MCF 10A (cell line): ENCODE results near the gene MORN5. TPM values are rescaled to one million over a fixed set of nuclear protein-coding genes. Genes with fewer than 3 reads are reported as not detected.

Experiments used
- BruUV-seq: library from RNA; stranded (reverse); fragments of 400-500 nt; replicated peaks from 2 replicates; lab custom pipeline; 2021; lab: Mats Ljungman, UMichigan
- CTCF ChIA-PET: fragments of 300-600 bp; sonication (Branson Sonifier 250); formaldehyde crosslinking; extraction: SDS; loops from one replicate; lab custom pipeline; 2021; ENCODE audit warnings: antibody characterized with exemption, inconsistent platforms; lab: Yijun Ruan, JAX
- POLR2A ChIA-PET: fragments of 300-600, 350-650 bp; sonication (Branson Sonifier 250); formaldehyde crosslinking; extraction: SDS; loops from one replicate; lab custom pipeline; 2020; ENCODE audit warnings: antibody characterized with exemption, inconsistent platforms; lab: Yijun Ruan, JAX
- DNase-seq: peaks from one replicate; pipeline ENCODE4 v3.0.0-alpha.2; 2018; ENCODE audit not compliant: unreplicated experiment
- H3K27ac Mint-ChIP-seq: one replicate; pipeline ENCODE4 v1.8.0; 2022; ENCODE audit warnings: mild to moderate bottlenecking, low read depth, mixed read lengths; ENCODE audit not compliant: unreplicated experiment
- H3K27me3 Mint-ChIP-seq: one replicate; pipeline ENCODE4 v1.8.0; 2022; ENCODE audit warnings: mixed read lengths; ENCODE audit not compliant: insufficient read depth, unreplicated experiment
- H3K36me3 Mint-ChIP-seq: one replicate; pipeline ENCODE4 v1.8.0; 2022; ENCODE audit warnings: mild to moderate bottlenecking, moderate library complexity, mixed read lengths; ENCODE audit not compliant: insufficient read depth, unreplicated experiment
- H3K4me1 Mint-ChIP-seq: one replicate; pipeline ENCODE4 v1.8.0; 2022; ENCODE audit warnings: mixed read lengths; ENCODE audit not compliant: insufficient read depth, unreplicated experiment
- H3K4me3 Mint-ChIP-seq: one replicate; pipeline ENCODE4 v1.8.0; 2022; ENCODE audit warnings: mild to moderate bottlenecking, moderate library complexity, mixed read lengths; ENCODE audit not compliant: unreplicated experiment
- H3K9me3 Mint-ChIP-seq: one replicate; pipeline ENCODE4 v1.8.0; 2022; ENCODE audit warnings: mixed read lengths; ENCODE audit not compliant: unreplicated experiment
- intact Hi-C: fragments of 100-400 bp; cut with micrococcal nuclease; formaldehyde crosslinking; loops from 2 replicates; pipeline ENCODE4 v1.14.1; 2022
- total RNA-seq: library from RNA; stranded (reverse); gene quantifications from 2 replicates; pipeline ENCODE4 v1.2.3, GENCODE V29; 2022
- TF ChIP-seq, protein P1 (sequence below): fragments of 200-600 bp; IDR thresholded peaks from one replicate; pipeline ENCODE4 v1.8.0; 2022; ENCODE audit warnings: antibody characterized with exemption, mild to moderate bottlenecking; ENCODE audit not compliant: unreplicated experiment

The MORN5 gene
- total RNA-seq, 1 experiment from 2014 or later = not detected

DNA sequence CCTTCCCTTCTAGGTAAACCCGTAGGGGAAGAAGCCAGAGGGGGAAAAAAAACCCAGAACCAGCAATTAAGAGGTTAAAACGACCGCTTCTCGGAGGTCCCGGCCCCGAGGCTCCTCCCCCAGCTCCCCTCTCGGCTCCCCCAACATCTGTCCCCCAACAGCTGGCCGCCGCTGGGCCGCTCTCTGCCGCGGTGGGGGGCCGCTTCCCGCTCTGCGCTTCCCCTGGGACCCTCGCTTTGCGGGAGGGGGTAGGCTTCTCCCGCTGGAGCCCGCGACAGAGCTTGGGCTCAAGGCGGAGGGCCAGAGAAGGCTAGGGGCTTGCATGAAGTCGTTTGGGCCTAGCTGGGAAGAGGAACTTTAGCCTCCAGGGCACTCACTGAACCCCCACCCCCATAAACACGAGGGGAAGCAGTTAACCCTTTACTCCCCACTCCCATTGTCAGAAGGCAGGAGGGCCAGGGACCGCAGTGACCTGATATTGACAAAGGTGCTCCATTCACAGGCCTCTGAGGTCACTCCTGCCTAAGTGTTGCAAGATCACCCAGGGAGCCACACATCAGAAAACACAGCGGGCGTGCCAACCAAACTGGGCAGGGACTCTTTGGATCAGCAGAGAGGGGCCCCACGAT is 61.6 kb downstream of the MORN5 start:
- intact Hi-C loops = no loop called here
- ChIA-PET CTCF (interaction anchor here (0.8 kb wide), 1 partner anchor 123 kb away, joined by 4 read pairs; no protein-coding TSS in a partner anchor), POLR2A (no interaction called here)
- TF ChIP-seq, protein P1, sequence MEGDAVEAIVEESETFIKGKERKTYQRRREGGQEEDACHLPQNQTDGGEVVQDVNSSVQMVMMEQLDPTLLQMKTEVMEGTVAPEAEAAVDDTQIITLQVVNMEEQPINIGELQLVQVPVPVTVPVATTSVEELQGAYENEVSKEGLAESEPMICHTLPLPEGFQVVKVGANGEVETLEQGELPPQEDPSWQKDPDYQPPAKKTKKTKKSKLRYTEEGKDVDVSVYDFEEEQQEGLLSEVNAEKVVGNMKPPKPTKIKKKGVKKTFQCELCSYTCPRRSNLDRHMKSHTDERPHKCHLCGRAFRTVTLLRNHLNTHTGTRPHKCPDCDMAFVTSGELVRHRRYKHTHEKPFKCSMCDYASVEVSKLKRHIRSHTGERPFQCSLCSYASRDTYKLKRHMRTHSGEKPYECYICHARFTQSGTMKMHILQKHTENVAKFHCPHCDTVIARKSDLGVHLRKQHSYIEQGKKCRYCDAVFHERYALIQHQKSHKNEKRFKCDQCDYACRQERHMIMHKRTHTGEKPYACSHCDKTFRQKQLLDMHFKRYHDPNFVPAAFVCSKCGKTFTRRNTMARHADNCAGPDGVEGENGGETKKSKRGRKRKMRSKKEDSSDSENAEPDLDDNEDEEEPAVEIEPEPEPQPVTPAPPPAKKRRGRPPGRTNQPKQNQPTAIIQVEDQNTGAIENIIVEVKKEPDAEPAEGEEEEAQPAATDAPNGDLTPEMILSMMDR = no peak
- DNase-seq = no peak
- Mint-ChIP-seq H3K36me3 (no peaks in the 10 kb centered on the region), H3K4me3 (no peak overlapping the region), H3K27me3 (no peaks in the 10 kb centered on the region), H3K27ac (no peak overlapping the region), H3K4me1 (peaks cover 8% of the 10 kb centered on the region), H3K9me3 (no peaks in the 10 kb centered on the region)
- no TSS peak for BruUV-seq

DNA sequence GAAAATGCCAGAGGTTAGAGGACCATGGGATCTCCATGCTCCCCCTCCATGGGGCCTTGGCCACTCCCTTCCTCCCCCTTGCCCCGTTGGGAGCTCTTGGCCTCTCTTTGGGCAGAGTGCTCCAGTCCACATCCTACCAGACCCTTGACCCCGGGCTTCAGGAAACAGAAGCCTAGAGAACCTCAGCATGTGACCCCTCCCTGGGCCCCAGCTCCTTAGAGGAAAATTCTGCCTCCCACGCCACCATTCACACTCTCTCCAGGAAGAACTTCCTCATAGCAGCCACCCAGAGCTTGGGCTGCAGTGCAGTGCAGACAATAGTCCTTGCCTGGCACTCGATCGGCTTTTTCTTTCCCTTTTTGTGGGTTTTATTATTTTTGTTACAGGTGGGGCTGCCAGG is 63.1 kb downstream of the MORN5 start:
- TF ChIP-seq, protein P1 = no peak
- Mint-ChIP-seq H3K9me3 (no peaks in the 10 kb centered on the region), H3K4me3 (no peak overlapping the region), H3K27me3 (no peaks in the 10 kb centered on the region), H3K27ac (no peak overlapping the region), H3K4me1 (peaks cover 7% of the 10 kb centered on the region), H3K36me3 (no peaks in the 10 kb centered on the region)
- POLR2A ChIA-PET = interaction anchor here (0.6 kb wide), 1 partner anchor 26 kb away, joined by 3 read pairs; no protein-coding TSS in a partner anchor
- DNase-seq = no peak
- intact Hi-C loops = no loop called here
- no TSS peak for BruUV-seq
- CTCF ChIA-PET = no interaction called here

DNA sequence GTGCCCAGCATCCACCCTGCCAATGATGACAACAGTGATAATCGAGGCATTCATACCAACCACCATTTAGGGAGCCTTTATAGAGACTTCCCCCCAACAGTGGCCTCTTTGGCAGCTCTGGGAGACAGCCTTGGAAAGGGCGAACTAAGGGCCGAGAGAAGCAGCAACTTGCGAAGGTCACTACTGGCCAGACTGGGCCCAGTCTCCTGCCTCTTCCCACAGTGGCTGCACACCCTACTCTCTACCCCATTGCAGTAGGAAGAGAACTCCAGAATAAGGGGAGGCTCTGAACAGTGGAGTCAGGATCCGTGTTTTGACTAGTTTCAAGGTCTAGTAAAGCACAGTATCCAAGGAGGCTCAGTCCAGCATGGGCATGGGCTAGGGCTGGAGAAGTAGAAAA is 63.7 kb downstream of the MORN5 start:
- DNase-seq = no peak
- Mint-ChIP-seq H3K27ac (no peak overlapping the region), H3K27me3 (no peaks in the 10 kb centered on the region), H3K9me3 (no peaks in the 10 kb centered on the region), H3K36me3 (no peaks in the 10 kb centered on the region), H3K4me1 (peaks cover 1% of the 10 kb centered on the region), H3K4me3 (no peak overlapping the region)
- ChIA-PET CTCF (no interaction called here), POLR2A (interaction anchor here (0.6 kb wide), 1 partner anchor 27 kb away, joined by 3 read pairs; no protein-coding TSS in a partner anchor)
- intact Hi-C loops = no loop called here
- TF ChIP-seq, protein P1 = no peak
- BruUV-seq = no TSS peak

DNA sequence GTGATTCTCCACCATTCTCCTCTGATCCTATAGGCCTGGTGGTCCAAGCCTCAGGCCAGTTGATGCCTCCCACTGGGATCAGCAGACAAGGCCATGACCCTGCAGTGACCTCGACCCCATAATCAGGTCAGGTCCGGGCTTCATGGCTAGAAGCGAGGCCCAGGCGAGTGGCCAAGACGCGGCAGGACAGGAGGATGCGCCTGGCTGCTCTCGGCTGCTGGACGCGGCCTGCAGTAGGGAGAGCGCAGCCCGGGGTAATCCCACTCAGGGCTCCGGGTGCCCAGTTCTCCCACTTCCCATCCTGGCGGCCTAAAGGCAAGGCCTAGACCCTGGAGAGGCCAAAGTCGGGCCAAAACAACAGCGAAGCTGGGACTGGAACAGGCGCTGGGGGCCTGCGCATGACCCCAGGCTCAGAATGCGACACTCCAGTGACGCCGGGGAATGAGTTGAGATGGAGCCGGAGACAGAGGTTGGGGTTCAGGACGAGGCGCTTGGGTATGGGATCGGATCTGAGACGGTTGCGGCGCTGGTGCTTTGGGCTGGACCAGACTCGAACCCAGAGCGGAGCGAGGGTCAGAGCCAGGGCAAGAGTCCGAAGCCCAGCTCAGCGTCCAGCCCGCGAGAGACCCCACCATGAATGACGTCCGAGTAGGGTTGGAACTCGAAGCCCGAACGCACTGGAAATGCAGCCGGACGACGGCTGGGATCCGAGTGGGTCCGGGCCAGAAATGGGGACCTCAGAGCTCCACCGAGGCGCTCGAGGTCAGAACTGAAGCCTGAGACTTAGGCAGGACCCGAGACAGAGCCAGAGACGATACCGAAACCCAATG is 65.8 kb downstream of the MORN5 start:
- Mint-ChIP-seq H3K36me3 (no peaks in the 10 kb centered on the region), H3K27ac (no peak overlapping the region), H3K4me1 (no peaks in the 10 kb centered on the region), H3K4me3 (no peak overlapping the region), H3K27me3 (no peaks in the 10 kb centered on the region), H3K9me3 (no peaks in the 10 kb centered on the region)
- ChIA-PET CTCF (interaction anchor here (0.7 kb wide), 1 partner anchor 130 kb away, joined by 3 read pairs; no protein-coding TSS in a partner anchor), POLR2A (interaction anchor here (0.7 kb wide), 1 partner anchor 65 kb away, joined by 3 read pairs; no protein-coding TSS in a partner anchor)
- no peak for DNase-seq
- TF ChIP-seq, protein P1 = no peak
- BruUV-seq = no TSS peak
- intact Hi-C loops = no loop called here
